ENCODE data around the gene XG.

Gene XG

DNA sequence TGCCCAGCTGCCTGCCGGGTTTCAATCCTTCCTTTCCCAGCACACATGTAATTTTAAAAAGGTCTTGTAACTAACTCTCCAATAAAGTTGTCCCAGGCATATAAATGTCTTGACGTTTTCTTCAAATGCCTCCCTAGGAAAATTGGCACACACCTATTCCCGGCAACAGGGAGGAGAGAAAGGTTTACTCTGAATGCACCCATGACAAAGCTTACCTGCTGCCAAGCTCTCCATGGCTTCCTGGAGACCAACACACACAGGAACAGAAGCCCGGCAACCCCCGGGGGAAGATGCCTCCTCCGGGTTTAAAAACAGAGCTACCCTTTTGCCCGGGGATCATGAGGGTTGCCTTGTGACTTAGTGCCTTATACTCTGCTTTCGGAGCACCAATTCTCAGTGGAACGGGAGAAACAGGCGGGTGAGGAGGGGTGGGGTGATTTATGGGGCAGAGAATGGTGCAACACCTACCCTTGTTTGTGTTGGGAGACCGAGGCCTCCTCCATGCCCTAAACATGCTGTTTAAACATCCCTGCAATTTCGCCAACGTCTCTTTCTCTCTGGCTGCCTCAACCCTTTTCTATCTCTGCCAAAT, 72.1 kb downstream of the XG start:
- DNase-seq, result no peak

- DNase-seq, result no peak
Measured at GRCh38 chrX:2824886-2825285, 73.0 kb downstream of the XG start.

- DNase-seq, result no peak
Measured at GRCh38 chrX:2828344-2828958, 76.6 kb downstream of the XG start, which contains the start of gene GYG2. Gene GYG2, plus strand, starts transcription at chrX:2828930. Its CDS starts 1,259 bp downstream, at chrX:2830189.

GRCh38 chrX:2828959-2829411, 77.1 kb downstream of the XG start:
- DNase-seq, result no peak

DNA sequence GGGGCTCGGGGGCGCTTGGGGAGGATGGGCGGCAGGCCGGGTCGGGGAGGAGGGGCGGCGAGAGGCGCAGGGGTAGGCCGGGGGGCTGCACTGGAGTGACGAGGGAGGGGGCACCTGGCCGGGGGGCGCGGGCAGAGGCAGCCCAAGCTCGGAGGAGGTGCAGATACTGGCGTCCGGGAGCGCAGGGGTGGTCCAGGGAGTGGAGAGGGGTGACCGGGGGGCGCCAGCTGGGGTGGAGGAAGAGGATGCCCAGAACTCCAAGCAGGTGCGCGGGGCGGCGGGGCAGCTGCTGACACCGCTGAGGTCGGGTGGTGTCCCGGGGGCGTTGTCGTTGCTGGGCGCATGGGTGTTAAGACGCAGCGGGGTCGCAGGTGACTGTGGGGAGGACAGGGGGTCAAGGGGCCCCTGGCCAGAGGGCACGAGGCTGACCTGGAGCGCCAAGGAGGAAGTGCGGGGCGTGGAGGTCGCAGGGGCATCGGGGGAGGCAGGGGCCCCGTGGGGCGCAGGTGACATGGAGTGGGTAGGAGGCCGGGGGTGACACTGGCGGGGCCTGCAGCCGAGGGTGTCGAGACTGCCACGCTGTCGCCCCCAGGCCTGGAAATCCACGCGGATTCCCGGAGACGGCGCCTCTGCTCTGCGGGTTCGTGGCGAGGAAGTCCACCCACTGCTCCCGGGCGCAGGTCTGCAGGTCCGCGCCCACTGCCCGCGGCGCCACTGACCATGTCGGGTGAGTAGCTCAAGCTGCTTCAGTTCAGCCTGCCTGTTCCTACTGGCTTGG, 77.8 kb downstream of the XG start:
- DNase-seq, result no peak

- no peak for DNase-seq
Measured at GRCh38 chrX:2831471-2832228, 79.8 kb downstream of the XG start.

- DNase-seq, result no peak
Measured at GRCh38 chrX:2837961-2838360, 86.1 kb downstream of the XG start.

- DNase-seq, result no peak
Measured at GRCh38 chrX:2840961-2841360, 89.1 kb downstream of the XG start.

DNA sequence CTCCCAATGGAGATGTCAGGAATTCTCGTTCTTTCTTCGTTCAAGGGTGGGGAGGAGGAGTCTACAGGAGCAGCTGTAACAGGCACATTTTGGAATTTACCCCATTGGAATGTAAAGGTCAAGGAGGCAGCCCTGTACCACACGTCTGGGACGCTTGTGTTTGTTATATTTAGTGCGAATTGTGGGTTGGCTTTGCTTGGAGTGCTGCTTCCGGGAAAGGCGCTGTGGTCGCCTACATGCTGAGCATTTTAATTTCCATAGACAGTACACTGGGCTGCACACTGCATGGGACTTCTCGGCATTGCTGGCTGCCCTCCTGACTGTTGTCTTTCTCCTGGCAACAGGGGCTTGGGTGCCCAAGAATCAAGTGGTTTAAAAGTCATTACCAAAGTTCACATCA, 89.7 kb downstream of the XG start:
- DNase-seq, result no peak

DNA sequence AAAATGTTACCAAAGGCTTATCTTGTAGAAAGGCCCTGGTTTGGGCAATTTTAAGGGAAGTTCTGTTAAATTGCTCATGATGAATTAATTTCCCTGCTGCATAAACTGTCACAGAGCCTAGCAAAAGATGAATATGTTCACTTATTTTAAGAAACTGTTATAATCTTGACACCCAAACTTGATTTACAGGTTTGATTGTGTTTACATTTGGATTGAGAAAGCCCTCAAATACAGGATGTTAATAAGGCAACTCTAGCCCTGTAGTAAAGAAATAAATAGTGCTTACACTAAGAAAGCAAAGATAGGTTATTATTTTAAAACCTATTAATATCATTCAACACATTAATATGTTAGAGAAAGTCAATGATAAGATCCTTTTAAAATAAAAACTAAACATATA, 95.2 kb downstream of the XG start:
- no peak for DNase-seq

DNA sequence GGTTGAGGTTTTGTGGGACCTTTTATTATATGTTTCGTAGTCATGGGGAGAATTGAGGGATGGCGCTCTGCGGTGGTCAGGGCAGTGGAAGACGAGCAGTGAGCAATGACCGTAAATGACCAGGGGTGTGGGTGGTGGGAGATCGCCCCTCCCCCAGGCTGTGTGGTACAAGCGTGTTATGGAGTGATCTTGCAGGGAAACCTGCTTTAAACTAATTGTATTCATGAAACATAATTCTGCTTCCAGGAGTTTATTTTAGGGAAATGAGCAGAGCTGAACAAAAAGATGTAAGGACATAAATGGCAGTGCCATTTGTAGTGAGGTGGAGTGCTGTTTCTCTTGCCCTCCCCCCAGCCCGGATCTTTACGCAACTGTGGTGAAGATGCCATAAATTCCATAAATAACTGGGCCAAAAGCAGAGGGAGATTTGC, 97.0 kb downstream of the XG start:
- no peak for DNase-seq

- DNase-seq, result no peak
Measured at GRCh38 chrX:2854918-2855317, 103.1 kb downstream of the XG start.

- DNase-seq, result no peak
Measured at GRCh38 chrX:2855761-2856160, 103.9 kb downstream of the XG start.

GRCh38 chrX:2857566-2857965, 105.7 kb downstream of the XG start:
- no peak for DNase-seq

- no peak for DNase-seq
Measured at GRCh38 chrX:2859197-2859797, 107.5 kb downstream of the XG start.

- no peak for DNase-seq
Measured at GRCh38 chrX:2862404-2862803, 110.6 kb downstream of the XG start.

GRCh38 chrX:2863646-2864045, 111.8 kb downstream of the XG start:
- no peak for DNase-seq
